Fibroblast of lung (primary cell): ENCODE measurements around the gene COP1.

ENCODE experiments used
- CTCF ChIP-seq, 2 donors: IDR thresholded peaks in 1 of 2; conservative IDR thresholded peaks in 1 of 2; 1 replicate in 1 of 2; 2 replicates in 1 of 2; pipeline ENCODE4 v1.5.1; 2011 to 2012; ENCODE audit warnings: low read length in 2 of 2, control low read depth in 1 of 2, inconsistent platforms in 1 of 2, low read depth in 1 of 2, mild to moderate bottlenecking in 1 of 2
- EZH2 ChIP-seq: IDR thresholded peaks from 2 replicates; pipeline ENCODE4 v1.5.1; 2012; ENCODE audit warnings: low read length, control low read depth, mild to moderate bottlenecking; ENCODE audit errors: missing control alignments

DNA sequence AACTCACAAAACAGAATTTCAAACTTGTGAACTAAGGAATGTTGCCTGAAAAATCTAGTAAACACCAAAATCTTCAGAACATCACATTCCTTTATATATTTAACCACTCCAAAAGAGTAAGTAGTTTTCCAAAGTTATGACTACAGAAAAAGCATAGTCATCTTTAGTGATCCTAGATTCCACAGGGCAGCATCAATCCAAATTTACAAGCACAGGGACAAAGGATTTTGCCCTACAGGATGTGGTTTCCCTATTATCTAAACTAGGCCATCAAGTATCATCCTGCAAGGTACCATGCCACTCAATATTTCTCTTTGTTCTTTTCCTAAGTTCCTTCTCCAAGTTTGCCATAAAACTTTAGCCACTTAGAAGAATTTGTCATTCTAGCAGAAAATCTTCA is 33.0 kb downstream of the COP1 start:
- TF ChIP-seq CTCF (conservative IDR thresholded peaks at IDR 0.05 in 1 of 2, IDR thresholded peaks at IDR 0.05 in 1 of 2; ENCODE audit: low read depth in 1 of 2, low read length in 2 of 2) = no peak
- no peak for TF ChIP-seq EZH2
